Mesendoderm (in vitro differentiated cells): ENCODE results near the gene ABCA13.

Experiments
- DNase-seq: peaks from one replicate; pipeline ENCODE4 v3.0.0; 2013
- H2AK5ac ChIP-seq: 2 replicates; pipeline ENCODE4 v1.6.1; 2013; ENCODE audit warnings: low read length, inconsistent platforms
- H2BK120ac ChIP-seq: 2 replicates; pipeline ENCODE4 v1.6.1; 2013; ENCODE audit warnings: low read depth, mild to moderate bottlenecking, low read length, moderate library complexity, mixed read lengths
- H2BK15ac ChIP-seq: replicated peaks from 2 replicates; pipeline ENCODE4 v1.6.1; 2013; ENCODE audit warnings: low read depth, mild to moderate bottlenecking, moderate library complexity
- H2BK5ac ChIP-seq: 2 replicates; pipeline ENCODE4 v1.6.1; 2013; ENCODE audit warnings: low read length, inconsistent platforms
- H3K18ac ChIP-seq: 2 replicates; pipeline ENCODE4 v1.6.1; 2013; ENCODE audit warnings: mild to moderate bottlenecking, low read length, mixed read lengths
- H3K23ac ChIP-seq: one replicate; pipeline ENCODE4 v1.6.1; 2013; ENCODE audit warnings: low read length
- H3K27ac ChIP-seq: 2 replicates; pipeline ENCODE4 v1.5.1; 2013; ENCODE audit warnings: low read depth, mild to moderate bottlenecking, inconsistent platforms, low read length, moderate library complexity
- H3K27me3 ChIP-seq: 2 replicates; pipeline ENCODE4 v1.6.1; 2013; ENCODE audit warnings: low read length, control low read depth, mild to moderate bottlenecking, inconsistent platforms; ENCODE audit not compliant: insufficient read depth, poor library complexity
- H3K36me3 ChIP-seq: 2 replicates; pipeline ENCODE4 v1.6.1; 2013; ENCODE audit warnings: low read length, inconsistent platforms; ENCODE audit not compliant: control insufficient read depth, insufficient read depth
- H3K4ac ChIP-seq: one replicate; pipeline ENCODE4 v1.6.1; 2013; ENCODE audit warnings: low read depth, mild to moderate bottlenecking, low read length, moderate library complexity
- H3K4me1 ChIP-seq: 2 replicates; pipeline ENCODE4 v1.6.1; 2013; ENCODE audit warnings: low read depth, low read length, inconsistent platforms; ENCODE audit not compliant: control insufficient read depth
- H3K4me2 ChIP-seq: 2 replicates; pipeline ENCODE4 v1.6.1; 2013; ENCODE audit warnings: low read length
- H3K4me3 ChIP-seq: 2 replicates; pipeline ENCODE4 v1.5.1; 2013; ENCODE audit warnings: mild to moderate bottlenecking, low read length
- H3K56ac ChIP-seq: one replicate; pipeline ENCODE4 v1.6.1; 2013; ENCODE audit warnings: low read length
- H3K79me1 ChIP-seq: 2 replicates; pipeline ENCODE4 v1.6.1; 2013; ENCODE audit warnings: low read length, inconsistent platforms
- H3K79me2 ChIP-seq: 2 replicates; pipeline ENCODE4 v1.6.1; 2013; ENCODE audit warnings: mild to moderate bottlenecking, low read length; ENCODE audit not compliant: control insufficient read depth, insufficient read depth
- H3K9ac ChIP-seq: 2 replicates; pipeline ENCODE4 v1.6.1; 2013; ENCODE audit warnings: low read length, inconsistent platforms
- H4K5ac ChIP-seq: one replicate; pipeline ENCODE4 v1.6.1; 2013; ENCODE audit warnings: low read length
- H4K8ac ChIP-seq: one replicate; pipeline ENCODE4 v1.6.1; 2013; ENCODE audit warnings: low read depth, mild to moderate bottlenecking, control low read depth, low read length, moderate library complexity
- WGBS: extraction: QIAGEN DNeasy Blood & Tissue Kit; methylation state at CpG from one replicate; pipeline ENCODE4 v1.1.7; 2013; ENCODE audit warnings: low lambda C conversion rate, missing lambda C conversion rate; ENCODE audit not compliant: insufficient coverage; ENCODE audit errors: extremely low coverage; 5-methylcytosine and 5-hydroxymethylcytosine counted together

Gene ABCA13

DNA sequence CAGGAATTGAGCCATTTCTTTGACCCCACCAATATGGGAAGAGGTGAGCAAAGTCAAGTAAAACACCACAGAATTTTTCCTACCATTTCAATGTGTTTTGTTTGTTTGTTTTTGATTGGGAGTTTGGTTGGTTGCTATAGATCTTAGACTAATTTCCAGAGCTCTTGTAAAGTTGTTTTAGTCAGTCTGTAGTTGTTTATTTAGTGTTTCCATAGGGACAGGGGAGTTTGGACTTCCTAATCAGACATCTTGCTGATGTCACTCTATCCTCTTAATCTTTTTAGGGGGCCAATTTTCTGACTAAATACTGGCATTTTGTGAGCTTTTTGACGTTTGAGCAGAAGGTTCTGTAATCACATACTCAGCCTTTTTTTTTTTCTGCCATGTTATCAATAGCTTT lies 266.9 kb downstream of the ABCA13 start:
- no peaks in the 10 kb centered on the region for H3K27me3 ChIP-seq
- H2BK15ac ChIP-seq = no peak overlapping the region
- no peak overlapping the region for H2BK5ac ChIP-seq
- H3K4me1 ChIP-seq = no peaks in the 10 kb centered on the region
- H3K79me1 ChIP-seq = no peaks in the 10 kb centered on the region
- no peak overlapping the region for H3K4me2 ChIP-seq
- no peak overlapping the region for H3K18ac ChIP-seq
- H4K8ac ChIP-seq = no peak overlapping the region
- H4K5ac ChIP-seq = no peak overlapping the region
- DNase-seq = peak; percentile 41
- no peak overlapping the region for H3K27ac ChIP-seq
- H2BK120ac ChIP-seq = no peak overlapping the region
- H3K23ac ChIP-seq = no peak overlapping the region
- H3K56ac ChIP-seq = no peak overlapping the region
- WGBS = no CpG with 5 or more reads among the region's 1 CpG
- H3K4ac ChIP-seq = no peak overlapping the region
- no peaks in the 10 kb centered on the region for H3K36me3 ChIP-seq
- H3K79me2 ChIP-seq = no peaks in the 10 kb centered on the region
- H3K4me3 ChIP-seq = no peak overlapping the region
- H2AK5ac ChIP-seq = no peak overlapping the region
- H3K9ac ChIP-seq = no peak overlapping the region

DNA sequence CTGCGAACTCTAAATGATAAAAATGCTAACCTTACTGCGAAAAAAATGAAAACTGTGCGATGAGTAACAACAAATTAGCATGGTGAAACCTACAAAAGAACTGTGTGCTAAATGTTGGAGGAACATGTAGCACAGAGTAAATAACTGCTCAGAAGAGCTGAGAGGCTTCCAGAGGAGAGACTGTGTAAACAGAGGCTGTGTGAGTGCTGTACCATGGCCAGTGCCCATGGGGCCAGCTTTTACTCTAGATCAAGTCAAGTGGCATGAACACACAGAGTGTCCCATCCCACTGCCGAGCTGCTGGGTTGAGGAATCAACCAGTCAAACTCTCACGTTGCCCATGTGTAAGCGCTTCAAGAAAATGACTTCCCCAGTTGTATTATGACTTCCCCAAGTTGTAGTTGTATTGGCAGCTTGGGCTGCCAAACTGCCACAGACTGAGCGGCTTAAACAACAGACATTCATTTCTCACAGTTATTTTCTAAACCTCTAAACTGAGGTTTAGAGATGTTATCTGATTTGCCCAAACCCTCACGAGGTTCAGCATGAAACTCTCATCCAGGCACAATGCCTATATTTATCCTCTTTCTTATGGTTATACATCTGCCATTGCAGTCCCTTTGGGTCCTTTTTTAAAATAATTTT lies 270.7 kb downstream of the ABCA13 start:
- H3K79me1 ChIP-seq = no peaks in the 10 kb centered on the region
- no peak overlapping the region for H3K9ac ChIP-seq
- H2BK15ac ChIP-seq = no peak overlapping the region
- no peak overlapping the region for H2BK120ac ChIP-seq
- no peak overlapping the region for H3K56ac ChIP-seq
- no peak overlapping the region for H3K27ac ChIP-seq
- no peak overlapping the region for H4K5ac ChIP-seq
- no peaks in the 10 kb centered on the region for H3K27me3 ChIP-seq
- H4K8ac ChIP-seq = no peak overlapping the region
- DNase-seq = no peak
- no peak overlapping the region for H3K4me3 ChIP-seq
- H3K79me2 ChIP-seq = no peaks in the 10 kb centered on the region
- no peak overlapping the region for H3K4ac ChIP-seq
- WGBS = no CpG with 5 or more reads among the region's 8 CpGs
- H2AK5ac ChIP-seq = no peak overlapping the region
- no peaks in the 10 kb centered on the region for H3K36me3 ChIP-seq
- no peaks in the 10 kb centered on the region for H3K4me1 ChIP-seq
- H2BK5ac ChIP-seq = no peak overlapping the region
- no peak overlapping the region for H3K18ac ChIP-seq
- H3K4me2 ChIP-seq = no peak overlapping the region
- H3K23ac ChIP-seq = no peak overlapping the region

- Histone ChIP-seq H3K79me2 (no peaks in the 10 kb centered on the region), H3K4me1 (no peaks in the 10 kb centered on the region), H3K27me3 (no peaks in the 10 kb centered on the region), H2BK120ac (no peak overlapping the region), H3K4ac (no peak overlapping the region), H3K27ac (no peak overlapping the region), H4K8ac (no peak overlapping the region), H2BK15ac (no peak overlapping the region), H2BK5ac (no peak overlapping the region), H3K9ac (no peak overlapping the region), H3K23ac (no peak overlapping the region), H3K4me2 (no peak overlapping the region), H3K4me3 (no peak overlapping the region), H2AK5ac (no peak overlapping the region), H3K56ac (no peak overlapping the region), H4K5ac (no peak overlapping the region), H3K18ac (no peak overlapping the region), H3K36me3 (no peaks in the 10 kb centered on the region), H3K79me1 (no peaks in the 10 kb centered on the region)
- DNase-seq = no peak
- no CpG with 5 or more reads among the region's 5 CpGs for WGBS
Measured at GRCh38 chr7:48443051-48443450, 271.8 kb downstream of the ABCA13 start.

DNA sequence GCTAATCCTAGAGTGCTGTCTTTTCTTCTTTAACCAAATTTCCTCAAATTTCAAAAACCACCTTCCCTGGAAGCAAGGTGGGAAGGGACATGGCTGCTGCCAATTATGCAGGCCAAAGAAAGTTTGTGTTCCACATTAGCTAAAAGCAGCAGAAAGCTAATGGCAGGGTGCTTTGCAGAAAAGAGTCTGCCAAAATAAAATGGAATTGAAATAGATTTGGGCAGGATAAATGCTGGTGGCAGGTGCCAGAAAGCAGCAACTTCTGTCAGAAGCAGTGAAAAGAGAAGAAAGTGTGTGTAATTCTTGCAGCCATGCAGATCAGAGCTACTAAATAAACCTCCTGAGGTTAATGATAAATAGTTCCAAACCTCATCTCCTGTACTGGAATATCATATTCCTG lies 275.5 kb downstream of the ABCA13 start:
- Histone ChIP-seq H2BK15ac (no peak overlapping the region), H3K79me1 (no peaks in the 10 kb centered on the region), H3K4me1 (no peaks in the 10 kb centered on the region), H3K27me3 (no peaks in the 10 kb centered on the region), H3K27ac (no peak overlapping the region), H3K23ac (no peak overlapping the region), H3K36me3 (no peaks in the 10 kb centered on the region), H2BK5ac (no peak overlapping the region), H3K18ac (no peak overlapping the region), H3K56ac (no peak overlapping the region), H2BK120ac (no peak overlapping the region), H3K9ac (no peak overlapping the region), H3K4ac (no peak overlapping the region), H3K4me2 (no peak overlapping the region), H3K79me2 (no peaks in the 10 kb centered on the region), H4K5ac (no peak overlapping the region), H3K4me3 (no peak overlapping the region), H2AK5ac (no peak overlapping the region), H4K8ac (no peak overlapping the region)
- no peak for DNase-seq

DNA sequence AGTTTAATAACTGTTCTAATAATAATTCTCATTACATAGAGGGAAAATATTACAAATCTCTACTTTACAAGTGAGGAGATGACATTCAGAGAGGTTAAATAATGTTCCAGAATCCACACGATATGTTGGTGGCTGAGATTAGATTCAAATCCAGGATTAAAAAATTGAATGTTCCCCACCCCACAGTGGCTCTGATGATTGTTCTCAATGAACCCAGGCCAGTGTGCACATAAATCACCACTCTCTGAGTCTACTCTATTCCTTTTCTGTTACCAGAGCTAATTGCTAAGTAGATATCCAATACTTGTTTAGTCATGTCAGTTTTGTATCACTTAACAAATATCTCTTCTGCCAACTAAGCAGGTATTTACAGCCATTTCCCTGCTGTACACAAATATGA lies 281.0 kb downstream of the ABCA13 start:
- no peak overlapping the region for H2BK120ac ChIP-seq
- no CpG with 5 or more reads among the region's 1 CpG for WGBS
- H3K27me3 ChIP-seq = no peaks in the 10 kb centered on the region
- no peak overlapping the region for H3K56ac ChIP-seq
- no peak overlapping the region for H2BK15ac ChIP-seq
- H3K18ac ChIP-seq = no peak overlapping the region
- no peak overlapping the region for H4K8ac ChIP-seq
- H4K5ac ChIP-seq = no peak overlapping the region
- no peak overlapping the region for H3K4me2 ChIP-seq
- H3K79me1 ChIP-seq = no peaks in the 10 kb centered on the region
- no peaks in the 10 kb centered on the region for H3K79me2 ChIP-seq
- H3K4ac ChIP-seq = no peak overlapping the region
- H3K23ac ChIP-seq = no peak overlapping the region
- H3K27ac ChIP-seq = no peak overlapping the region
- DNase-seq = no peak
- no peak overlapping the region for H3K9ac ChIP-seq
- no peak overlapping the region for H2AK5ac ChIP-seq
- H3K36me3 ChIP-seq = no peaks in the 10 kb centered on the region
- no peaks in the 10 kb centered on the region for H3K4me1 ChIP-seq
- H2BK5ac ChIP-seq = no peak overlapping the region
- no peak overlapping the region for H3K4me3 ChIP-seq

GRCh38 chr7:48454750-48455192 lies 283.5 kb downstream of the ABCA13 start:
- Histone ChIP-seq H3K4me1 (no peaks in the 10 kb centered on the region), H2BK5ac (no peak overlapping the region), H3K9ac (no peak overlapping the region), H3K18ac (no peak overlapping the region), H4K5ac (no peak overlapping the region), H3K36me3 (no peaks in the 10 kb centered on the region), H3K79me1 (no peaks in the 10 kb centered on the region), H3K27ac (no peak overlapping the region), H2BK15ac (no peak overlapping the region), H3K4ac (no peak overlapping the region), H3K56ac (no peak overlapping the region), H4K8ac (no peak overlapping the region), H2AK5ac (no peak overlapping the region), H3K79me2 (no peaks in the 10 kb centered on the region), H3K4me2 (no peak overlapping the region), H2BK120ac (no peak overlapping the region), H3K27me3 (no peaks in the 10 kb centered on the region), H3K23ac (no peak overlapping the region), H3K4me3 (no peak overlapping the region)
- WGBS = no CpG with 5 or more reads among the region's 38 CpGs
- DNase-seq = no peak
